Loucy (cell line): ENCODE results near the gene SLC35B1.

Source experiments
- H2AFZ ChIP-seq: fragments of 200-600 bp; sonication (generic); 2 replicates; pipeline ENCODE4 v1.6.0; 2016; ENCODE audit warnings: antibody characterized with exemption, mild to moderate bottlenecking, low read length, moderate library complexity
- H3F3A ChIP-seq: fragments of 200-600 bp; 2 replicates; pipeline ENCODE4 v1.6.0; 2016; ENCODE audit warnings: antibody characterized with exemption, low read depth, mild to moderate bottlenecking
- H3K27me3 ChIP-seq: fragments of 200-600 bp; sonication (generic); 2 replicates; pipeline ENCODE4 v1.6.1; 2014; ENCODE audit warnings: low read length, mild to moderate bottlenecking; ENCODE audit not compliant: insufficient read depth, poor library complexity, severe bottlenecking
- H3K36me3 ChIP-seq: fragments of 200-600 bp; sonication (generic); 2 replicates; pipeline ENCODE4 v1.6.1; 2016; ENCODE audit warnings: low read length; ENCODE audit not compliant: insufficient read depth
- H3K4me1 ChIP-seq: fragments of 200-600 bp; sonication (generic); 2 replicates; pipeline ENCODE4 v1.5.1; 2014; ENCODE audit warnings: low read length, mild to moderate bottlenecking; ENCODE audit not compliant: insufficient read depth, poor library complexity, severe bottlenecking
- H3K4me2 ChIP-seq: fragments of 200-600 bp; sonication (generic); 2 replicates; pipeline ENCODE4 v1.6.0; 2014; ENCODE audit warnings: antibody characterized with exemption, low read length, low read depth, mild to moderate bottlenecking; ENCODE audit not compliant: poor library complexity, severe bottlenecking
- H3K4me3 ChIP-seq: fragments of 200-600 bp; sonication (generic); 2 replicates; pipeline ENCODE4 v1.5.1; 2014; ENCODE audit warnings: low read length, mild to moderate bottlenecking, mixed read lengths; ENCODE audit not compliant: poor library complexity, severe bottlenecking
- H3K79me2 ChIP-seq: fragments of 200-600 bp; sonication (generic); 2 replicates; pipeline ENCODE4 v1.6.1; 2014; ENCODE audit warnings: low read length; ENCODE audit not compliant: insufficient read depth
- H3K9ac ChIP-seq: fragments of 200-600 bp; sonication (generic); 2 replicates; pipeline ENCODE4 v1.6.0; 2014; ENCODE audit warnings: mild to moderate bottlenecking, low read depth, low read length, moderate library complexity; ENCODE audit not compliant: poor library complexity, severe bottlenecking
- H3K9me2 ChIP-seq: fragments of 200-600 bp; sonication (generic); replicated peaks from 2 replicates; pipeline ENCODE4 v1.6.1; 2016; ENCODE audit warnings: low read depth, low read length, mixed read lengths
- H3K9me3 ChIP-seq: fragments of 200-600 bp; sonication (generic); 2 replicates; pipeline ENCODE4 v1.6.1; 2014; ENCODE audit warnings: mild to moderate bottlenecking, antibody characterized with exemption, low read length, low read depth; ENCODE audit not compliant: insufficient read depth
- H4K20me1 ChIP-seq: fragments of 200-600 bp; sonication (generic); 2 replicates; pipeline ENCODE4 v1.6.0; 2014; ENCODE audit warnings: antibody characterized with exemption, low read length, mild to moderate bottlenecking; ENCODE audit not compliant: insufficient read depth, poor library complexity, severe bottlenecking
- EZH2phosphoT487 ChIP-seq: fragments of 200-600 bp; IDR thresholded peaks from 2 replicates; pipeline ENCODE4 v1.6.1; 2018; ENCODE audit warnings: antibody characterized with exemption, mild to moderate bottlenecking, moderate library complexity, borderline replicate concordance
- TF ChIP-seq, protein P1 (sequence below): fragments of 200-600 bp; sonication (generic); conservative IDR thresholded peaks from 2 replicates; pipeline ENCODE4 v1.5.1; 2014; ENCODE audit warnings: mild to moderate bottlenecking, antibody characterized with exemption, low read length

SLC35B1 gene

GRCh38 chr17:49730078-49730784, 22.5 kb upstream of the SLC35B1 start:
- Histone ChIP-seq H3K27me3 (no peaks in the 10 kb centered on the region), H3K9me3 (no peaks in the 10 kb centered on the region), H3K4me1 (no peaks in the 10 kb centered on the region), H3K36me3 (peaks cover 77% of the 10 kb centered on the region; the same call in 1 of the 2 replicates), H3K79me2 (peaks cover 100% of the 10 kb centered on the region), H3K4me3 (no peak overlapping the region), H4K20me1 (peaks cover 85% of the 10 kb centered on the region), H3K9me2 (no peaks in the 10 kb centered on the region), H3K9ac (no peak overlapping the region), H2AFZ (no peak overlapping the region), H3F3A (no peaks in the 10 kb centered on the region), H3K4me2 (no peak overlapping the region)
- no peak for TF ChIP-seq EZH2phosphoT487
- TF ChIP-seq, protein P1, sequence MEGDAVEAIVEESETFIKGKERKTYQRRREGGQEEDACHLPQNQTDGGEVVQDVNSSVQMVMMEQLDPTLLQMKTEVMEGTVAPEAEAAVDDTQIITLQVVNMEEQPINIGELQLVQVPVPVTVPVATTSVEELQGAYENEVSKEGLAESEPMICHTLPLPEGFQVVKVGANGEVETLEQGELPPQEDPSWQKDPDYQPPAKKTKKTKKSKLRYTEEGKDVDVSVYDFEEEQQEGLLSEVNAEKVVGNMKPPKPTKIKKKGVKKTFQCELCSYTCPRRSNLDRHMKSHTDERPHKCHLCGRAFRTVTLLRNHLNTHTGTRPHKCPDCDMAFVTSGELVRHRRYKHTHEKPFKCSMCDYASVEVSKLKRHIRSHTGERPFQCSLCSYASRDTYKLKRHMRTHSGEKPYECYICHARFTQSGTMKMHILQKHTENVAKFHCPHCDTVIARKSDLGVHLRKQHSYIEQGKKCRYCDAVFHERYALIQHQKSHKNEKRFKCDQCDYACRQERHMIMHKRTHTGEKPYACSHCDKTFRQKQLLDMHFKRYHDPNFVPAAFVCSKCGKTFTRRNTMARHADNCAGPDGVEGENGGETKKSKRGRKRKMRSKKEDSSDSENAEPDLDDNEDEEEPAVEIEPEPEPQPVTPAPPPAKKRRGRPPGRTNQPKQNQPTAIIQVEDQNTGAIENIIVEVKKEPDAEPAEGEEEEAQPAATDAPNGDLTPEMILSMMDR = no peak

DNA sequence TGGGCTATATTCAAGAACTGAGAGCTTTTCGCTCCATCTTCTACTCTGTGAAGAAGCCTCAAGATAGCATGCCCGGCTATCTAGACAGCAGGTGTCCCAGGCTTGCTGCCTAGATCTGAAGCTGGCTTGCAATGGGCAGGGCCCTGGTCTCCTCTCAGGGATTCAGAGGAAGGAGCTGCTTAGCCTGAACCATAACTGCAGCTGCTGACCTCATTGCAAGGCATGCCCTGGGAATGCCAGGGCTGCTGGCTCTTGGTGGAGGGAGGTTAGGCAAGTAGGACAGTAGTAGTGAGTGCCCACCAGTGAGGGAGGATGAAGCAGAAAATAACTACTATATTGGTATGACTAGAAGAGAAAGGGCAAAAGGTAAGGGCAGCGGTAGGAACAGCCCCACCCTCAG, 21.3 kb upstream of the SLC35B1 start:
- Histone ChIP-seq H3F3A (no peaks in the 10 kb centered on the region), H3K9ac (no peak overlapping the region), H3K4me3 (no peak overlapping the region), H2AFZ (no peak overlapping the region), H3K4me2 (no peak overlapping the region), H3K9me2 (no peaks in the 10 kb centered on the region), H3K4me1 (no peaks in the 10 kb centered on the region), H3K79me2 (peaks cover 100% of the 10 kb centered on the region), H3K27me3 (no peaks in the 10 kb centered on the region), H3K9me3 (no peaks in the 10 kb centered on the region), H3K36me3 (peaks cover 85% of the 10 kb centered on the region; the same call in 1 of the 2 replicates), H4K20me1 (peaks cover 88% of the 10 kb centered on the region)
- TF ChIP-seq, protein P1 = no peak
- TF ChIP-seq EZH2phosphoT487 = no peak

- Histone ChIP-seq H3K27me3 (no peaks in the 10 kb centered on the region), H3K4me1 (no peaks in the 10 kb centered on the region), H3K36me3 (peaks cover 91% of the 10 kb centered on the region; the same call in 1 of the 2 replicates), H3K4me3 (no peak overlapping the region), H3K9me3 (no peaks in the 10 kb centered on the region), H3K9ac (no peak overlapping the region), H3K4me2 (no peak overlapping the region), H3F3A (no peaks in the 10 kb centered on the region), H3K79me2 (peaks cover 100% of the 10 kb centered on the region), H2AFZ (no peak overlapping the region), H3K9me2 (no peaks in the 10 kb centered on the region), H4K20me1 (peaks cover 94% of the 10 kb centered on the region)
- TF ChIP-seq, protein P1 = no peak
- TF ChIP-seq EZH2phosphoT487 = no peak
These were observed 20.7 kb upstream of the SLC35B1 start for GRCh38 chr17:49728425-49728824.
